ENCODE data around the gene FNTB.

DNA sequence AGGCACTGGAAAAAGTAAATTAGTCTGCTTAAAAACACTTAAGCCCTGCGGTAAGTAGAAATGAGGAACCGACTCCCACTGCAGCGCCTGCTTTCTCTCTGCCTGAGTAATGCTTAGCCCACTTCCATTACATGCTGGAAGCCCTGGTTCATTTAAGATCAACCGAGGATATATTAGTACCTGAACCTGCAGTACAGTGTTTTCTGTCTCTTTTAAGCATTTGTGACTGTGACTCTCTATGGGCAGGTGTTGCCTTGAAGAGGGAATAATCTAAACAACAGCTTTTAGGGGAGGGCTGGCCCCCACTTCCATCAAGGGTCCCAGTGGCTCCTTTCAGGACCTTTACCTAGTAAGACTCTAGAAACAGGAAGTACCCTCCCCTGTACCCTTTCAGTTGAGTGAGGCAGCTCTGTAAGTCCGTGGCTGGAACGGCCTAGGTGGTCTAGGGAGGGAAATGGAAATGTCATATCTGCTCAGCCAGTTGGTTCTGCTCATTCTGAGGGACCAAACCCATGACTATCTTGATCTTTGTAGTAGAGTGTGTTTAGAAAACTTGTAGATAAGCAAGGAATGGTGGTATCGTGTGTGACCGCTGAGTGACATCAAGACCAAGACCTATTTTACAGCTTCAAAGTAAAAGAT is 56.2 kb downstream of the FNTB start:
- no peak for TF ChIP-seq POLR2A (IDR thresholded peaks at IDR 0.05; ENCODE audit: low read depth, low read length)
- TF ChIP-seq, protein P1, sequence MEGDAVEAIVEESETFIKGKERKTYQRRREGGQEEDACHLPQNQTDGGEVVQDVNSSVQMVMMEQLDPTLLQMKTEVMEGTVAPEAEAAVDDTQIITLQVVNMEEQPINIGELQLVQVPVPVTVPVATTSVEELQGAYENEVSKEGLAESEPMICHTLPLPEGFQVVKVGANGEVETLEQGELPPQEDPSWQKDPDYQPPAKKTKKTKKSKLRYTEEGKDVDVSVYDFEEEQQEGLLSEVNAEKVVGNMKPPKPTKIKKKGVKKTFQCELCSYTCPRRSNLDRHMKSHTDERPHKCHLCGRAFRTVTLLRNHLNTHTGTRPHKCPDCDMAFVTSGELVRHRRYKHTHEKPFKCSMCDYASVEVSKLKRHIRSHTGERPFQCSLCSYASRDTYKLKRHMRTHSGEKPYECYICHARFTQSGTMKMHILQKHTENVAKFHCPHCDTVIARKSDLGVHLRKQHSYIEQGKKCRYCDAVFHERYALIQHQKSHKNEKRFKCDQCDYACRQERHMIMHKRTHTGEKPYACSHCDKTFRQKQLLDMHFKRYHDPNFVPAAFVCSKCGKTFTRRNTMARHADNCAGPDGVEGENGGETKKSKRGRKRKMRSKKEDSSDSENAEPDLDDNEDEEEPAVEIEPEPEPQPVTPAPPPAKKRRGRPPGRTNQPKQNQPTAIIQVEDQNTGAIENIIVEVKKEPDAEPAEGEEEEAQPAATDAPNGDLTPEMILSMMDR (IDR thresholded peaks at IDR 0.05; ENCODE audit: extremely low read depth in 1 of 2, insufficient read depth in 1 of 2, low read depth in 1 of 2, low read length in 2 of 2) = no peak
- no peak for TF ChIP-seq EZH2 (IDR thresholded peaks at IDR 0.05; ENCODE audit: borderline replicate concordance, low read depth, low read length, severe bottlenecking)
- no peak for TF ChIP-seq POLR2AphosphoS5 (IDR thresholded peaks at IDR 0.05; ENCODE audit: insufficient read depth, low read depth, low read length)

Measured in endothelial cell of umbilical vein (primary cell).